Astrocyte of the spinal cord (primary cell): ENCODE data around the gene FAM219A.

Experiments used
- DNase-seq: peaks from one replicate; pipeline ENCODE4 v3.0.0; 2011; ENCODE audit warnings: low read depth, low spot score
- H3K4me3 ChIP-seq: 2 replicates; pipeline ENCODE4 v1.5.1; 2011; ENCODE audit warnings: low read depth, mild to moderate bottlenecking, low read length, moderate library complexity
- in situ Hi-C: cut with HindIII; loops from 2 replicates; pipeline ENCODE4 v1.10.0; 2017; ENCODE audit warnings: low sequenced_read_pairs
- TF ChIP-seq, protein P1 (sequence below): IDR thresholded peaks from 2 replicates; pipeline ENCODE4 v1.5.1; 2012; ENCODE audit warnings: low read depth, mild to moderate bottlenecking, low read length, inconsistent platforms

FAM219A gene

DNA sequence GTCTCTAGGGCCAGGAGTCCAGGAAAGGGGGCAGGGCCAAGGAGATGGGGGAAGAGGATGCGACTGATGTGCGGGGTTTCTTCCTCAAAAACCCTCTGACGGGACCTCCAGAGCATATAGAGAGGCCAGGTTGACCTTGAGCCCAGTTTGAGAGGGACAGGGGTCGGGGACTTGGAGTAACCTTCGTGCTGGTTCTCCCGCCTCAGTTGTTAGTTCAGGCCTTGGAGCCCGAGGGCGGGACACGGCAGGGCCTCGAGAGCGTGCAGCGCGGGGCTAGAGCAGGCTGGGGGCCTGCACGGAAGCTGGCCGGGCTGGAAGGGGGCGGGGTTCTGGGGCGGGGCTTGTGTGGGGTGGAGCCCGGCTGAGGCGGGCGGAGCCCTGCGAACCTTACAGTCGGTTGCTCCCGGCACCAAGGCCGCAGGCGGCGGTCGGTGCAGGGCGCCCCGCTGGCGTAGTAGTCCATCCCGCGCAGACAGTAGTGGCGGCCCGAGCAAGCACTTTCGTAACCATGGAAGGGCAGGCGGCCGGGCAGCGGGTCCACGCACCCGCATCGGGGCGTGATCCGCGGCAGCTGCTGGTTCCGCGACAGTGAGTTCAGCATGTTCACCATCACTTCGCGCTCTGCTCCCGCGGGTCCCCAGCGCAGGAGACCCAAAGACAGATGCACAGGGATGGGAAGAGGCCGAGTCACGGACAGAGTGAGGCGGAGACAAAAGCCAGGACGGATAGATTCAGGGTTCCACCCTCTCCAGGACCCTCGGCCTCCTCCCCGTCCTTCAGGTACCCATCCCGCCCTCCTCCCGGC is 77.7 kb downstream of the FAM219A start:
- in situ Hi-C loops, result no loop called here
- peak overlapping the region; percentile 42 for H3K4me3 ChIP-seq
- TF ChIP-seq, protein P1, sequence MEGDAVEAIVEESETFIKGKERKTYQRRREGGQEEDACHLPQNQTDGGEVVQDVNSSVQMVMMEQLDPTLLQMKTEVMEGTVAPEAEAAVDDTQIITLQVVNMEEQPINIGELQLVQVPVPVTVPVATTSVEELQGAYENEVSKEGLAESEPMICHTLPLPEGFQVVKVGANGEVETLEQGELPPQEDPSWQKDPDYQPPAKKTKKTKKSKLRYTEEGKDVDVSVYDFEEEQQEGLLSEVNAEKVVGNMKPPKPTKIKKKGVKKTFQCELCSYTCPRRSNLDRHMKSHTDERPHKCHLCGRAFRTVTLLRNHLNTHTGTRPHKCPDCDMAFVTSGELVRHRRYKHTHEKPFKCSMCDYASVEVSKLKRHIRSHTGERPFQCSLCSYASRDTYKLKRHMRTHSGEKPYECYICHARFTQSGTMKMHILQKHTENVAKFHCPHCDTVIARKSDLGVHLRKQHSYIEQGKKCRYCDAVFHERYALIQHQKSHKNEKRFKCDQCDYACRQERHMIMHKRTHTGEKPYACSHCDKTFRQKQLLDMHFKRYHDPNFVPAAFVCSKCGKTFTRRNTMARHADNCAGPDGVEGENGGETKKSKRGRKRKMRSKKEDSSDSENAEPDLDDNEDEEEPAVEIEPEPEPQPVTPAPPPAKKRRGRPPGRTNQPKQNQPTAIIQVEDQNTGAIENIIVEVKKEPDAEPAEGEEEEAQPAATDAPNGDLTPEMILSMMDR, result no peak
- peak; percentile 63 for DNase-seq

- DNase-seq, result no peak
- H3K4me3 ChIP-seq, result no peak overlapping the region
- in situ Hi-C loops, result no loop called here
- TF ChIP-seq, protein P1, result no peak
Measured at GRCh38 chr9:34380034-34380510, 78.3 kb downstream of the FAM219A start.

DNA sequence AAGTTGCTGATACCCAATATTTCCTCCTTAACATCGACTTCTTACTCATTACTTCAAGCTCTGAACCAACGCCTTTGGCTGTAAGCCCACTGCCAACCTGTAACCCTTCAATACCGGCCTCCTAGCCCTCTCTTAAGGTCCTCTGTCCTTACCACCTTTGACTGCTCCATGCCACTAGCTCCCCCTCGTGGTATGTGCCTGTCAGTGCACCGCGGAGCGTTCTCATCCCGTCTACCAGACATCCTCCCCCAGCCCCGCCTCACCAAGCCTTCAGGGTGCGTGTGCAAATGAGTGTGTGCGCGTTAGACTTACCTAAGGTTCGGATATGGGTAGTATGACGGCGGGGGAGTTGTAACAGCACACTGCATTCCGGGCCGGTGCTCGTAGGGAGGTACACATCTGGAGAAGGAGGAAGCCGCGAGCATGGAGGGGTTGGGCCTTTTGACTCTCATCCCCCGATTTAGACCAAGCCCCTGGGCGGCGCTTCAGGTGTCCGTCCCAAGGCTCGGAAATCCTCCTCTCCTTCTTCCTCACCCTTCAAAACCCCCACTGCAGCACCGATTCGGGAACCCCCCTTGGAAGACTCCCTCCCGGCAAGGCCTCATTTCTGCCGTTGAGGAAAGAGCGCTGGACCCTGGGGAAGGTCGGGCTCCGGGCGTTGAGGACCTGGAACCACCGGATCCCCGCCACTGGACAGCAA is 78.9 kb downstream of the FAM219A start:
- in situ Hi-C loops, result no loop called here
- TF ChIP-seq, protein P1, result peak; percentile 98
- DNase-seq, result peak; percentile 71
- peak overlapping the region; percentile 29 for H3K4me3 ChIP-seq

- TF ChIP-seq, protein P1, result no peak
- H3K4me3 ChIP-seq, result no peak overlapping the region
- DNase-seq, result no peak
- in situ Hi-C loops, result no loop called here
Measured at GRCh38 chr9:34378376-34379060, 79.9 kb downstream of the FAM219A start.

DNA sequence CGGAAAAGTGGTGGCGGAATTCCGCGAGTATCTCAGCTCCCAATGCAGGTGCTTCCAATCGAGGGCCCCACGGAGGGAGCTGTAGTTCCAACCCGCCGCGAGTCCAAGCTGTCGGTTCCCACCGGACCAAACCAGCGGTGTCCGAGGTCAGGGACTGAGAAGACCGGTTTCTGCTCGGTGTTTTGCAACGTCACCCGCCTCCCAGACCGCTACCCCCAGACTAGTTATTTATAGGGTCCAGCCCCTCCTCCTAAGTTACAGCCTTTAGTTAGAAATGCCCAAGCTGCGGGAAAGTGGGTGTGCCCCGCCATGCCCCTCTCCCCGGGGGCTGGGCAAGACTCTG is 81.0 kb downstream of the FAM219A start:
- in situ Hi-C loops, result no loop called here
- TF ChIP-seq, protein P1, result no peak
- DNase-seq, result no peak
- H3K4me3 ChIP-seq, result peak overlapping the region; percentile 67

GRCh38 chr9:34376596-34377403 is 81.6 kb downstream of the FAM219A start, which contains the start of gene MYORG:
TSS of gene MYORG (minus strand) at chr9:34376898. CDS start at chr9:34372943, 3,955 bp downstream.
- H3K4me3 ChIP-seq, result peak within 1 kb of the TSS; percentile 67
- TF ChIP-seq, protein P1, result peak; percentile 0
- in situ Hi-C loops, result no loop called here
- DNase-seq, result peak; percentile 87
